Hematopoietic multipotent progenitor cell treated with erythropoietin and hydrocortisone succinate and interleukin-3 and kit ligand, for 15 days (in vitro differentiated cells): ENCODE measurements around the gene TPP2.

Experiments
- DNase-seq: peaks from one replicate; pipeline ENCODE4 v3.0.0-alpha.2; 2015; ENCODE audit warnings: low spot score

TPP2 gene

GRCh38 chr13:102597029-102597961 is 509 bp downstream of the TPP2 start:
- peak; percentile 26 for DNase-seq

DNA sequence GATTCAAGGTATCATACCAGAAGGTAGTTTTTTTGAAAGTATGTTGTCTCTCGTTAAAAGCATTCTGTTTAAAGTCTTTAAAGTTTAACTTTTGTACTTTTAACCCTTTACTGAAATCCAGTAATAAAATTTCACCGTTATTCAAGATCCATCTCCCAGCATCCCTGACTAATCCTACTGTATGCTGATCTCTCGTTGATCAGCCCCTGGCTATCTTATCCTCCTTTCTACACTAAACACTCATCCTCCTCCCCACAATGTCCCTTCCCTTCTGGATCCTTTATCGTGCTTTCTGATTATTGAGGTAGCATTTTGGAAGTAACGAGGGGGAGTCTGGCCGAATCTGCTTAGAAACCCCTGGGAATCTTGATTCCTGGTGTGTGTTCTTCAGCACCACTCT is 1.3 kb downstream of the TPP2 start:
- DNase-seq: no peak

GRCh38 chr13:102599426-102600012 is 2.7 kb downstream of the TPP2 start:
- no peak for DNase-seq

DNA sequence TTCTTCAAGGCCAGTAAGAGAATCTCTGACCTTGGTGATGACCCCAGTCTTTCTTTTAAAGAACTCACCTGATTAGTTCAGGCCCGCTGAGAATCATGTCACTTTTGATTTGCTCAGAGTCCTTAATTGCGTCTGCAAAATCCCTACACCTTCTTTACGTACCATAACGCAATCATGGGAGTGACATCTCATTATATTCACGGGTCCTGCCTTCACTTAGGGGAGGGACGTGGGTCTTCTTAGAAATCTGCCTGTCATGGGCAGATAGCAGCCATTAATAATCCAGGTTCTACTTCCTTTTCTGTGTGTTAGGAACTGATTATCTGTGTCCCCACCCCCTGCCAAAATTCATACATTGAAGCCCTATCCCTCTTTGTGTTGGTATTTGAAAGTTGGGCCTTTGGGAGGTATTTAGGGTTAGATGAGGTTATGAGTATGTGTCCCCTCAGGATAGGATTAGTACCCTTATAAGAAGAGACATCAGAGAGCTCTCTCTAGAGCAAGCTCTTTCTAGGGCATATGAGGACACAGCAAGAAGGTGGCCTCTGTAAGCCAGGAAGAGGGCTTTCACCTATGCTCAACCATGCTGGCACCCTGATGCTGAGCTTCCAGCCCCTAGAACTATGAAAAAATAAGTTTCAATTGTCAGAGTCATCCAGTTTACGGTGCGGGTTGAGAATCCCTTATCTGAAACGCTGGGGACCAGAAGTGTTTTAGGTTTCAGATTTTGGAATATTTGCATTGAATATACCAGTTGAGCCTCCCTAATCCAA is 9.9 kb downstream of the TPP2 start:
- peak; percentile 60 for DNase-seq

DNA sequence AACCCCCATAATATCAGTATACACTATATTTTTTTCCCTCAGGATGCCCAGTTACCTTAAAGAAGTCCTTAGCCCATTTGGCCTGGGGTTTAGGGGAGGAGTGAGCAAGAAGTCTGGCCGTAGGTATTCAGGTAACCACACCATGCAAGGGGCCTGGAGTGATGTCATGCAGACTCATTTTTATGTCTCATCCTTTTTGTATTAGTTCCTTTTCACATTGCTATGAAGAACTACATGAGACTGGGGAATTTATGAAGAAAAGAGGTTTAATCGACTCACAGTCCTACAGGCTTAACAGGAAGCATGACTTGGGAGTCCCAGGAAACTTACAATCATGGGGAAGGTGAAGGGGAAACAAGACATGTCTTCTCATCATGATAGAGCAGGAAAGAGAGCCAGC is 12.2 kb downstream of the TPP2 start:
- DNase-seq: no peak

GRCh38 chr13:102609696-102610095 is 12.9 kb downstream of the TPP2 start:
- DNase-seq: no peak

DNA sequence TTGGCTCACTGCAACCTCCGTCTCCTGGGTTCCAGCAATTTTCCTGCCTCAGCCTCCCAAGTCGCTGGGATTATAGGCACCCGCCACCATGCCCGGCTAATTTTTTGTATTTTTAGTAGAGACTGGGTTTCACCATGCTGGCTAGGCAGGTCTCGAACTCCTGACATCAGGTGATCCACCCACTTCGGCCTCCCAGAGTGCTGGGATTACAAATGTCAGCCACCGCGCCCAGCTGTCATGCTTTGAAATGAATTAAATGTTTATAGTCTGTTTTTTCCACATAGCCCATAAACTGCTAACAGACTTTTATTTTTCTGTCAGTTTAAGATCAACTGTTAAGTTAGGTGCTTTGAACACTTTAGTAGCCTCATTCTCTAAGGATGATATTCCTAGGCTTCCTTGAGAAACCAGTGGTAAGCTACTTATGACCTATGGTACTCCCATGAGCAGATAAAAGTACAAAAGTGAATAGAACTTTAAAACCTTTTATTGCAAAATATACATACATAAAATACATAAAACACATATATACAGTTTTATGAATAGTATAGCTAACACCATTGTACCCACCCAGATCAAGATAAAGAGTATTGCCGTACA is 13.6 kb downstream of the TPP2 start:
- no peak for DNase-seq

- DNase-seq: no peak
Measured at GRCh38 chr13:102617697-102618350, 21.0 kb downstream of the TPP2 start.

DNA sequence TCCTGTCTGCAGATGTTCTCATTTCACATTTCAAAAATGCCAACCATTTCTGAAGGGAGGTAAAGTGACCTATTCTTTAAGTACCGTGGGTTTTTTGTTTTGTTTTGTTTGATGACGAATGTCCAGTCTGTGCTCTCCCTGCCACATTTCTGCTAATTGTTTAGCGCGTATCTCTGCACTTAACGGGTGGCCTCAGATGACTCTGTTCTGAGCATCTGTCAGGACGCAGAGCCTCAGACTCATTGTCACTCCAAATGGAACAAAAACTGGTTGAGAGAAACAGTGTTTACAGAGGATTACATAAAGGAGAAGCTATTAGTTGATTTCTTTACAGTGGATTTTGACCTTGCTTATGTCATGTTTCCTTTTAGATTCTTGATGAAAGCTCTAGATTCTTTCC is 23.7 kb downstream of the TPP2 start:
- DNase-seq: no peak

DNA sequence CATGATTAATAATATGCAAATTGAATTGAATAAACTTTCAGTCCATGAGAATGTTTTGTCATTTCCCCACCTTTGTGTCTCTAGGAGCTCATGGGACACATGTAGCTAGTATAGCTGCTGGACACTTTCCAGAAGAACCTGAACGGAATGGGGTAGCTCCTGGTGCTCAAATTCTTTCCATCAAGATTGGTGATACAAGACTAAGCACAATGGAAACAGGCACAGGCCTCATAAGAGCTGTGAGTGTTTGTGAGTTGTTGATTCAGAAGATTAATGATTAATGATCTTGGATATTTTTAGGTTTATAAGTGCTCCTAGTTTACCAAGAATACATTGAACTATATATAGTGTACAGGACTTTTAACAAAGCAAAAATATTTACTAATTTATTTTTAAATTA is 30.1 kb downstream of the TPP2 start:
- no peak for DNase-seq

GRCh38 chr13:102628559-102628958 is 31.8 kb downstream of the TPP2 start:
- DNase-seq: no peak

- DNase-seq: no peak
Measured at GRCh38 chr13:102631198-102631597, 34.4 kb downstream of the TPP2 start.

DNA sequence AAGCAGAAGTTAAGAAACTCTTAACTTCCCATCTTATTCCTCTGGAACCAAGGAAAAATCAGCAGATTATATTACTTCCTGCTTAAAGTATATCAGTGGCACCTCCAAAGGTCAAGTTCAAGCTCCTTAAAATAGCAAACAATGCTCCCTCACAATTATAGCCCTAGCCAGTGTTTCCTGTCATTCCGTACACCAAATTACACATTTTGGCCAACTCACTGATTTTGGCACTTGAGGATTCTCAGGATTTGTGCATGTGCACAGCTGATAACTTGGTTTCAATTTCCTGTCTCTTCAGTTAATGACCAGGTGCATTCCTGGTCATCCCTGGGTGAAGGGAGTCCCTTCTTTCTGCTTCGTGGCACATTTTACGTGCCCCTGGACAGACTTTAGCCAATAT is 42.0 kb downstream of the TPP2 start:
- DNase-seq: no peak

- no peak for DNase-seq
Measured at GRCh38 chr13:102642029-102642428, 45.2 kb downstream of the TPP2 start.

- no peak for DNase-seq
Measured at GRCh38 chr13:102642475-102642874, 45.7 kb downstream of the TPP2 start.

GRCh38 chr13:102643656-102644055 is 46.9 kb downstream of the TPP2 start:
- no peak for DNase-seq

DNA sequence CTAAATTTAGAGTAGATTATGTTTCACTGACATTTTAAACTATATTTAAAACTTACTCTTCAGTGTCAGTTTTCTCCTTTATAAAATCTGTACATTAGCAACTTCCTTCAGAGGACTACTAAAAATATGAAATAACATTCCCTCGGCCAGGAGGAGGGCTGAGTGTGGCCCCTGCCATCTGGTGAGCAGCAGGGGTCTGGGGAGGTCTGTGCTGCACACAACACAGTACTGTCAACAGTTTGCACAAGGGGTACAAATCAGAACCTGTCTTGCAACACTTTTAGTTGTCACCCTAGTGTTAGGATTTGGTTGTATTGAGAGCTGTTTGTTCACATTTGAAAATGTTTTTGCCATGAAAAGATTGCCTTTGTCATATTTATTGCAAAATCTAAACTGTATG is 48.9 kb downstream of the TPP2 start:
- DNase-seq: no peak

- DNase-seq: no peak
Measured at GRCh38 chr13:102648046-102648445, 51.3 kb downstream of the TPP2 start.

DNA sequence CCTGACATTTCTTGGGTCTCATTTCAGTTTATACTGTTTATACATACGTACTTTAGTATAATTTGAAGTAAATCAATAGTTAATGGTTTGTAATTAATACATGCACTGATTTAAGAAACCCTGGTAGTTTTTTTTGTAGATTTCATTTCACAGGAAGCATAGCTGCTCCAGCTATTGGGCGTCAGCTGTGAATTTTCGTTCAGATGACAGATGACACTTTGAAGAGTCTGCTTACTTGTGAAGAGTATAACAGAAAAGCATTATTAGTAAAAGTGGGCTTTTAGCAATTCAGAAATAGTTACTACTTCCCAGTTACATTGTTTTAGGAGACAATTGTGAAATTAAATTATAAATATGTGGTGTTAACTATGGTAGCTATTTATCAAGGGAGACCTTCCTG is 53.7 kb downstream of the TPP2 start:
- DNase-seq: no peak

GRCh38 chr13:102651392-102651791 is 54.6 kb downstream of the TPP2 start:
- DNase-seq: no peak

- no peak for DNase-seq
Measured at GRCh38 chr13:102651892-102652291, 55.1 kb downstream of the TPP2 start.

GRCh38 chr13:102654756-102655155 is 58.0 kb downstream of the TPP2 start:
- no peak for DNase-seq
